ES-I3 (cell line): ENCODE measurements around the gene MSMB.
"Not testable (repeated sequence)": the region's sequence is repeated elsewhere in the genome, so short reads cannot be mapped to it uniquely, and the experiment has no call there.

Experiments used
- H3K36me3 ChIP-seq: 2 replicates; pipeline ENCODE4 v1.6.1; 2013; ENCODE audit warnings: mild to moderate bottlenecking, low read length, control low read depth, moderate library complexity; ENCODE audit not compliant: insufficient read depth
- H3K4me1 ChIP-seq: 2 replicates; pipeline ENCODE4 v1.6.1; 2013; ENCODE audit warnings: mild to moderate bottlenecking, control low read depth, low read length; ENCODE audit not compliant: insufficient read depth
- H3K9ac ChIP-seq: 2 replicates; pipeline ENCODE4 v1.6.1; 2013; ENCODE audit warnings: low read depth, mild to moderate bottlenecking, low read length, moderate library complexity
- H3K9me3 ChIP-seq: 2 replicates; pipeline ENCODE4 v1.6.1; 2013; ENCODE audit warnings: mild to moderate bottlenecking, low read length, moderate library complexity; ENCODE audit not compliant: control insufficient read depth, insufficient read depth

Gene MSMB

DNA sequence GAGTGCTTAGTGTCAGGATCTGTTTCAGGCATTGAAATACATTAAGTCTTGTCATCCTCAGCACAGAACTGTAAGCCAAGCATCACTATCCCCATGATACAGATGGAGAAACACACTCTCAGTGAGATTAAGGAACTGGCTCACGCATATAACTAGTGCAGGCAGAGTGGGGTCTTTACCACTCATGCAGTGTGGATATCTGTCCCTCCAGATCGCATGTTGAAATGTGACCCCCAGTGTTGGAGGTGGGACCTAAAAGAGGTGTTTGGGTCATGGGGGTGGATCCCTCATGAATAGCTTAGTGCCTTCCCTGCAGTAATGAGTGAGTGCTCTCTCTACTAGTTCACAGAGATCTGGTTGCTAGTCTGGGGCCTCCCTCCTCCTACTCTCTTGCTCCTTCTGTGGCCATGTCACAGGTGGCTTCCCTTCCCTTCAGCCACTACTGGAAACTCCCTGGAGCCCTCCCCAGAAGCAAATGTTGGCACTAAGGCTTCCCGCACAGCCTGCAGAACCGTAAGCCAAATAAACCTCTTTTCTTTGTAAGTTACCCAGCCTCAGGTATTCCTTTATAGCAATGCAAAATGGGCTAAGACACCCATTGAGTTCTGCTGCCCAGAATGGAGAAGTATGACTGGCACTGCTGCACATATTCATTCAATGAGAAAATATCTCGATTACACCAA is 31.8 kb upstream of the MSMB start:
- no peaks in the 10 kb centered on the region for H3K36me3 ChIP-seq
- peaks cover 4% of the 10 kb centered on the region; the same call in 1 of the 2 replicates for H3K4me1 ChIP-seq
- no peak overlapping the region for H3K9ac ChIP-seq

DNA sequence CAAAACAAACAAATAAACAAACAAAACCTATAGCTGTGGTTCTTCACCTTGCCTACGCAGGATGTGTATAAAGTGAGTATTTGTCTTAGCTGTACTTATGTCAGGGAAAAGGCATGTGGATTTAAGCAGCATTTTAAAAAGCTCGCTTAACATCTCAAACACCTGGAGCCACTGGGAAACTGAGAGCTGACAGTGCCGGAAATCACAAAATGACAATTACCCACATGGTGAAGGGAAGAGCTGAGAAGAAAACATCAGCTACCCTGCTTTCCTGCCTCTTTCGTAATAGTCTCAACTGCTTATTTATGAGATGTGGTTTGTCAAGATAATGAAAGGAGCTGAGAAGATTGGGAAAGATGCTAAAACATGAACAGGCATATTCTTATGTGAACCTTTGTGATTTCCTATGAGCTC is 31.1 kb upstream of the MSMB start:
- Histone ChIP-seq H3K4me1 (peaks cover 4% of the 10 kb centered on the region; the same call in 1 of the 2 replicates), H3K9ac (no peak overlapping the region)

More for the DNA sequence above, 31.8 kb upstream of the MSMB start:
- no peaks in the 10 kb centered on the region; the same call in 1 of the 2 replicates for H3K9me3 ChIP-seq

GRCh38 chr10:46075869-46076268 is 29.8 kb upstream of the MSMB start:
- H3K36me3 ChIP-seq: no peaks in the 10 kb centered on the region
- H3K9me3 ChIP-seq: no peaks in the 10 kb centered on the region; the same call in 1 of the 2 replicates
- H3K4me1 ChIP-seq: peaks cover 4% of the 10 kb centered on the region; the same call in 1 of the 2 replicates
- no peak overlapping the region for H3K9ac ChIP-seq

More for the DNA sequence above, 31.1 kb upstream of the MSMB start:
- no peaks in the 10 kb centered on the region for H3K36me3 ChIP-seq
- no peaks in the 10 kb centered on the region; the same call in 1 of the 2 replicates for H3K9me3 ChIP-seq

GRCh38 chr10:46074196-46074946 is 28.3 kb upstream of the MSMB start:
- Histone ChIP-seq H3K36me3 (no peaks in the 10 kb centered on the region), H3K4me1 (peaks cover 4% of the 10 kb centered on the region; the same call in 1 of the 2 replicates)

DNA sequence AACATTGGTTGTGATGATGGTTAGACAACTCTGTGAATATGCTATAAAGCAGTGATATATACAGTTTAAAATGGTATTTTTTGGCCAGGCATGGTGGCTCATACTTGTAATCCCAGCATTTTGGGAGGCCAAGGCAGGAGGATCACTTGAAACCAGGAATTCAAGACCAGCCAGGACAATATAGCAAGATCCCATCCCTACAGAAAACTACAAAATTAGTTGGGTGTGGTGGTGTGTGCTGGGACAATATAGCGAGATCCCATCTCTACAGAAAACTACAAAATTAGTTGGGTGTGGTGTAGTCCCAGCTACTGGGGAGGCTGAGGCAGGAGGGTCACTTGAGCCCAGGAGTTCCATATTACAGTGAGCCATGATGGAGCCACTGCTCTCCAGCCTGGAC is 27.5 kb upstream of the MSMB start:
- no peak overlapping the region for H3K9ac ChIP-seq
- peaks cover 4% of the 10 kb centered on the region; the same call in 1 of the 2 replicates for H3K4me1 ChIP-seq
- no peaks in the 10 kb centered on the region; the same call in 1 of the 2 replicates for H3K9me3 ChIP-seq
- H3K36me3 ChIP-seq: no peaks in the 10 kb centered on the region

More at GRCh38 chr10:46074196-46074946, 28.3 kb upstream of the MSMB start:
- H3K9ac ChIP-seq: no peak overlapping the region
- no peaks in the 10 kb centered on the region; the same call in 1 of the 2 replicates for H3K9me3 ChIP-seq

DNA sequence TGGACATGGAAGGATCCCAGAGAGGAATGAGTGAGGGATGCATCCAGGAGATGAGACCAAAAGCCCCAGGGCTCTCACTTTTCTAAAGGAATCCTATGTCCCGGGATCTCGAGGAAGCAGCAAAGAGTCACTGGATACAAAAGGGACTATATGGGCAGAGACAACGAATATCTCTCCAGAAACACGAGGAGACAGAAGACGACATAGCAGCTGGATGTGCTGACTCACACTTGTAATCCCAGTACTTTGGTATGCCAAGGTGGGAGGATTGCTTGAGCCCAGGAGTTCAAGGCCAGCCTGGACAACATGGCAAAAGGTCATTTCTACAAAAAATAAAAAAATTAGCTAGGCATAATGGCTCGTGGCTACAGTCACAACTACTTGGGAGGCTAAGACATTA is 24.7 kb upstream of the MSMB start:
- no peak overlapping the region for H3K9ac ChIP-seq
- no peaks in the 10 kb centered on the region; the same call in 1 of the 2 replicates for H3K9me3 ChIP-seq
- no peaks in the 10 kb centered on the region for H3K4me1 ChIP-seq
- no peaks in the 10 kb centered on the region; the same call in 1 of the 2 replicates for H3K36me3 ChIP-seq

GRCh38 chr10:46069771-46070463 is 23.8 kb upstream of the MSMB start:
- no peaks in the 10 kb centered on the region for H3K4me1 ChIP-seq
- no peak overlapping the region for H3K9ac ChIP-seq
- H3K36me3 ChIP-seq: no peaks in the 10 kb centered on the region; the same call in 1 of the 2 replicates
- no peaks in the 10 kb centered on the region; the same call in 1 of the 2 replicates for H3K9me3 ChIP-seq

GRCh38 chr10:46068905-46069304 is 22.8 kb upstream of the MSMB start:
- no peaks in the 10 kb centered on the region; the same call in 1 of the 2 replicates for H3K36me3 ChIP-seq
- H3K4me1 ChIP-seq: no peaks in the 10 kb centered on the region
- H3K9me3 ChIP-seq: no peaks in the 10 kb centered on the region; the same call in 1 of the 2 replicates
- no peak overlapping the region for H3K9ac ChIP-seq

- no peaks in the 10 kb centered on the region; the same call in 1 of the 2 replicates for H3K36me3 ChIP-seq
- H3K9ac ChIP-seq: no peak overlapping the region
- H3K4me1 ChIP-seq: no peaks in the 10 kb centered on the region
- H3K9me3 ChIP-seq: no peaks in the 10 kb centered on the region
Measured at GRCh38 chr10:46068117-46068516, 22.0 kb upstream of the MSMB start.

DNA sequence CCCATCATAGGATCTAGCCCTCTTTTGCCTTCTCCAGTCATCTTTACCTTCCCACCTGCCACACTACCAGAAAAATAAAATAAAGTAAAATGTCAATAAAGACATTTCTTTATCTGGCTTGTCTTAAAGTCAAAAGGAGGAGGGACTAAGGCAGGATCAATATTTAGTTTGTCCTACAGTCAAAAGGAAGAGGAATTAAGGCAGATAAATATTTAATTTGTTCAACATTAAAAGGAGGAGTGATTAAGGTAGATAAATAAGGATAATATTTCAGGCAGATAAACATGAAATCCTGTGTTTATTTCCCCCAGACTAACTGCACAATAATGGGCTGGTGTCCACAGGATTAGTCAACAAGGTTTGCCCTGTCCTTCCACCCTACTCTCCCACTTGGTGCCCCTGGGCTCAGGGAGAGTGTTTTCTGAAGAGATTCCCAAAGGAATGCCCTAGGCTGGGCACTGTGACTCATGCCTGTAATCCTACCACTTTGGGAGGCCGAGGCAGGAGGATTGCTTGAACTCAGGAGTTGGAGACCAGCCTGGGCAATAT is 18.3 kb upstream of the MSMB start:
- Histone ChIP-seq H3K9me3 (no peaks in the 10 kb centered on the region), H3K4me1 (no peaks in the 10 kb centered on the region), H3K36me3 (no peaks in the 10 kb centered on the region; the same call in 1 of the 2 replicates), H3K9ac (no peak overlapping the region)

DNA sequence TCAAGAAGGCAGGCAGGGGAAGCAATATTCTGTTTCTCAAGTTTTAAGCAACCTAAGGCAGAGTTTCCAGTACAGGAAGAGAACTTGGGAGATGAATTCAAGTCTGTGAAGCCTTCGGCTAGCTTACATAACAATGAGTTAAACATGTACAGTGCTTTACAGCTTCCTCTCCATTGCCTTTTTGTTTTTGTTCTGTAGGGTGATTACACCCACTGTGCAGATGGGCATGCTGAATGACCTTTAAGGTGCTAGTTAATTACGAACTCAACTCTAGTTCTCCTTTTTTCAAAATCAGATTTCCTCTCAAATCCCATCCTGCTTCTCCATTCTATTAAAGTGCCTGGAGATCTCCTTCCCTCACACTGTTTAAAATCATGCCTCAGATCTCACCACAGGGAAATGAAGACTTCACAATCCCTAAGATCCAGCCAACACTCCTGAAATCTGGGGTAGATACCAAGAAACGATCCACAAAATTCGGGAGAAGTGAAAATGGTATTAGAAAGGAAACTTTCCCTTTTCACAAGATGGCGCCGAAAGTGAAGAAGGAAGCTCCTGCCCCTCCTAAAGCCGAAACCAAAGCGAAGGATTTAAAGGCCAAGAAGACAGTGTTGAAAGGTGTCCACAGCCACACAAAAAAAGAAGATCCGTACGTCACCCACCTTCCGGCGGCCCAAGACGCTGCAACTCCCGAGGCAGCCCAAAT is 16.8 kb upstream of the MSMB start:
- no peaks in the 10 kb centered on the region; the same call in 1 of the 2 replicates for H3K36me3 ChIP-seq
- H3K4me1 ChIP-seq: no peaks in the 10 kb centered on the region
- no peak overlapping the region for H3K9ac ChIP-seq
- H3K9me3 ChIP-seq: no peaks in the 10 kb centered on the region

- Histone ChIP-seq H3K9me3 (peaks cover 5% of the 10 kb centered on the region; the same call in 1 of the 2 replicates), H3K36me3 (no peaks in the 10 kb centered on the region), H3K9ac (no peak overlapping the region), H3K4me1 (no peaks in the 10 kb centered on the region)
Measured at GRCh38 chr10:46060706-46061105, 14.6 kb upstream of the MSMB start.

DNA sequence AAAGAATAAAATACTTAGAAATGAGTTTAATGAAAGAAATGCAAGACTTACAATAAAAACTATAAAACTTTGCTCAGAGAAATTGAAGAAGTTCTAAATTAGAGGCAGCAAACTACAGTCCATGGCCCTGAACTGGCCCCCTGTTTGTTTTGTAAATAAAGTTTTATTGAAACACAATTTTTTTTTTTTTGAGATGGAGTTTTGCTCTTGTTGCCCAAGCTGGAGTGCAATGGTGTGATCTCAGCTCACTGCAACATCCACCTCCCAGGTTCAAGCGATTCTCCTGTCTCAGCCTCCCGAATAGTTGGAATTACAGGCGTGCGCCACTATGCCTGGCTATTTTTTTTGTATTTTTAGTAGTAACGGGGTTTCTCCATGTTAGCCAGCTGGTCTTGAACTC is 11.9 kb upstream of the MSMB start:
- H3K9ac ChIP-seq, H3K36me3 ChIP-seq: not testable (repeated sequence)

More for the DNA sequence above, 11.9 kb upstream of the MSMB start:
- not testable (repeated sequence) for H3K9me3 ChIP-seq
- H3K4me1 ChIP-seq: peaks cover 17% of the 10 kb centered on the region
